HepG2 (cell line): ENCODE measurements around the gene NXT1. TPM values are rescaled to one million over a fixed set of nuclear protein-coding genes. Genes with fewer than 3 reads are reported as not detected.

ENCODE experiments used
- ATAC-seq: fragments of 200-7000 bp; cut with Tn5 transposase; 3 replicates; pipeline ENCODE4 v1.9.1; 2020; ENCODE audit warnings: mild to moderate bottlenecking, moderate library complexity
- BruUV-seq: library from RNA; stranded (reverse); fragments of 400-500 nt; replicated peaks from 2 replicates; lab custom pipeline; 2021; lab: Mats Ljungman, UMichigan
- CTCF ChIA-PET: fragments of 300-600 bp; formaldehyde crosslinking; extraction: SDS; loops from one replicate; lab custom pipeline; 2021; ENCODE audit warnings: low total read pairs, inconsistent platforms, low intra/inter-chr PET ratio; lab: Yijun Ruan, JAX
- POLR2A ChIA-PET: fragments of 350-600 bp; sonication (Branson Sonifier 250); formaldehyde crosslinking; loops from one replicate; lab custom pipeline; 2020; ENCODE audit warnings: antibody characterized with exemption, inconsistent platforms; lab: Yijun Ruan, JAX
- DNase-seq: peaks from one replicate; pipeline ENCODE4 v3.0.0-alpha.2; 2015; ENCODE audit warnings: low spot score
- FAIRE-seq: peaks from 3 replicates; lab custom pipeline; 2011; peaks lifted over from hg19 to GRCh38; lab: Jason Lieb, UNC
- H2AFZ ChIP-seq: one replicate; pipeline ENCODE4 v1.6.1; 2011; ENCODE audit warnings: low read length, inconsistent platforms
- H3K27ac ChIP-seq: fragments of 300-600 bp; 3 replicates; pipeline ENCODE4 v1.8.0; 2011; ENCODE audit warnings: mixed run types, mild to moderate bottlenecking, mixed read lengths, low read length, inconsistent platforms; ENCODE audit not compliant: insufficient read depth; ENCODE audit errors: extremely low read length
- H3K27me3 ChIP-seq, 2 experiments: fragments of 200-600 bp in 1 of 2; 2 replicates in 1 of 2; 3 replicates in 1 of 2; pipeline versions ENCODE4 v1.6.0 to v1.8.0; 2011; ENCODE audit warnings: low read length in 2 of 2, mild to moderate bottlenecking in 2 of 2, moderate library complexity in 2 of 2, inconsistent platforms in 1 of 2; ENCODE audit not compliant: insufficient read depth in 2 of 2, control insufficient read depth in 1 of 2
- H3K36me3 ChIP-seq, 2 experiments: fragments of 200-600 bp in 1 of 2; replicated peaks in 1 of 2; 2 replicates in 1 of 2; 3 replicates in 1 of 2; pipeline versions ENCODE4 v1.5.1 to v1.8.0; 2011; ENCODE audit warnings: low read length in 2 of 2, inconsistent platforms in 1 of 2; ENCODE audit not compliant: insufficient read depth in 2 of 2, control insufficient read depth in 1 of 2
- H3K4me1 ChIP-seq: 2 replicates; pipeline ENCODE4 v1.5.1; 2012; ENCODE audit warnings: low read length, inconsistent platforms; ENCODE audit not compliant: insufficient read depth
- H3K4me2 ChIP-seq: 2 replicates; pipeline ENCODE4 v1.6.0; 2011; ENCODE audit warnings: low read depth, low read length, inconsistent platforms
- H3K4me3 ChIP-seq, 3 experiments: fragments of 200-600 bp in 1 of 3; sonication (generic), shearing (Covaris generic) in 1 of 3; replicated peaks in 1 of 3; 2 replicates each; pipeline ENCODE4 v1.5.1; 2011 to 2016; ENCODE audit warnings: low read length in 3 of 3, inconsistent platforms in 2 of 3, low read depth in 2 of 3, mild to moderate bottlenecking in 2 of 3, control low read depth in 1 of 3, mixed read lengths in 1 of 3; ENCODE audit not compliant: insufficient read depth in 1 of 3
- H3K79me2 ChIP-seq: one replicate; pipeline ENCODE4 v1.6.1; 2011; ENCODE audit warnings: low read length, inconsistent platforms; ENCODE audit not compliant: insufficient read depth
- H3K9ac ChIP-seq: 2 replicates; pipeline ENCODE4 v1.6.0; 2011; ENCODE audit warnings: mild to moderate bottlenecking, low read depth, low read length, inconsistent platforms; ENCODE audit not compliant: insufficient read depth
- H3K9me3 ChIP-seq: 2 replicates; pipeline ENCODE4 v1.5.1; 2012; ENCODE audit warnings: mild to moderate bottlenecking, low read length
- H4K20me1 ChIP-seq: 2 replicates; pipeline ENCODE4 v1.6.0; 2011; ENCODE audit warnings: inconsistent platforms, mild to moderate bottlenecking, low read length, moderate library complexity; ENCODE audit not compliant: insufficient read depth
- FOXO1 ChIP-seq: sonication (generic); formaldehyde crosslinking; IDR thresholded peaks from 2 replicates; pipeline ENCODE4 v1.4.0; 2020; ENCODE audit warnings: missing genetic modification reagents
- GATAD2A ChIP-seq: IDR thresholded peaks from 2 replicates; pipeline ENCODE4 v1.6.1; 2016
- REL ChIP-seq: sonication (generic); formaldehyde crosslinking; conservative IDR thresholded peaks from 2 replicates; pipeline ENCODE4 v1.8.0; 2022; ENCODE audit warnings: mild to moderate bottlenecking, missing genetic modification reagents, moderate library complexity
- STAT5B ChIP-seq: sonication (generic); formaldehyde crosslinking; IDR thresholded peaks from 2 replicates; pipeline ENCODE4 v1.4.0; 2020; ENCODE audit warnings: missing genetic modification reagents
- TCF7 ChIP-seq: sonication (generic); IDR thresholded peaks from 2 replicates; pipeline ENCODE4 v1.6.1; 2016; ENCODE audit warnings: antibody characterized with exemption, low read depth
- YEATS4 ChIP-seq: sonication (generic); formaldehyde crosslinking; IDR thresholded peaks from 2 replicates; pipeline ENCODE4 v1.4.0; 2020; ENCODE audit warnings: missing genetic modification reagents, borderline replicate concordance
- ZMYM4 ChIP-seq: sonication (generic); formaldehyde crosslinking; IDR thresholded peaks from 2 replicates; pipeline ENCODE4 v1.8.1; 2023; ENCODE audit warnings: mild to moderate bottlenecking, missing genetic modification reagents
- ZNF33B ChIP-seq: sonication (generic); formaldehyde crosslinking; IDR thresholded peaks from 2 replicates; pipeline ENCODE4 v1.5.1; 2020; ENCODE audit warnings: mild to moderate bottlenecking, missing genetic modification reagents
- ZNF354B ChIP-seq: sonication (generic); formaldehyde crosslinking; IDR thresholded peaks from 2 replicates; pipeline ENCODE4 v1.8.0; 2022; ENCODE audit warnings: mild to moderate bottlenecking, missing genetic modification reagents
- ZNF703 ChIP-seq: sonication (generic); formaldehyde crosslinking; IDR thresholded peaks from 2 replicates; pipeline ENCODE4 v1.5.1; 2020; ENCODE audit warnings: missing genetic modification reagents, mild to moderate bottlenecking, moderate library complexity, borderline replicate concordance
- ZNF879 ChIP-seq: sonication (generic); formaldehyde crosslinking; IDR thresholded peaks from 2 replicates; pipeline ENCODE4 v1.8.1; 2023; ENCODE audit warnings: missing genetic modification reagents
- ZSCAN25 ChIP-seq: sonication (generic); formaldehyde crosslinking; IDR thresholded peaks from 2 replicates; pipeline ENCODE4 v1.8.0; 2022; ENCODE audit warnings: mild to moderate bottlenecking, missing genetic modification reagents
- WGBS: methylation state at CpG from one replicate; pipeline ENCODE4 v1.1.6; 2017; ENCODE audit warnings: low lambda C conversion rate; 5-methylcytosine and 5-hydroxymethylcytosine counted together
- in situ Hi-C: cut with HindIII; loops from 2 replicates; pipeline ENCODE4 v1.10.0; 2017; ENCODE audit warnings: low pct_unique_long_range_greater_than_20kb; ENCODE audit not compliant: extremely low pct_ligation_motif_present
- intact Hi-C: fragments of 100-400 bp; cut with micrococcal nuclease; formaldehyde crosslinking; loops from one replicate; pipeline ENCODE4 v1.10.0; 2022; ENCODE audit not compliant: unreplicated experiment
- polyA plus RNA-seq, 8 experiments: library from polyadenylated mRNA; depleted of rRNA in 3 of 8; stranded (reverse) in 7 of 8; unstranded in 1 of 8; fragments of >200 nt; fragmentation: Illumina TruSeq in 4 of 8; extraction: Trizol in 4 of 8; gene quantifications; 2 replicates each; pipeline versions ENCODE4 v1.2.1 to v1.2.3, GENCODE V29; 2011 to 2016; ENCODE audit warnings: low read depth in 4 of 8, missing spikeins in 1 of 8, mixed read lengths in 1 of 8; ENCODE audit not compliant: insufficient read depth in 1 of 8
- total RNA-seq, 5 experiments: library from RNA; depleted of rRNA; stranded (reverse); fragments of >200 nt; fragmentation: Illumina TruSeq; extraction: Trizol; gene quantifications; 2 replicates each; pipeline ENCODE4 v1.2.3, GENCODE V29; 2016; ENCODE audit warnings: low read depth in 1 of 5
- TF ChIP-seq, protein P1 (sequence below): sonication (generic); IDR thresholded peaks from 2 replicates; pipeline ENCODE4 v1.6.1; 2016; ENCODE audit warnings: low read depth, borderline replicate concordance
- TF ChIP-seq, protein P2 (sequence below): IDR thresholded peaks from 2 replicates; pipeline ENCODE4 v1.6.1; 2016
- TF ChIP-seq, protein P3 (sequence below): sonication (generic); formaldehyde crosslinking; IDR thresholded peaks from 2 replicates; pipeline ENCODE4 v1.5.0; 2020; ENCODE audit warnings: mild to moderate bottlenecking, low read depth, missing genetic modification reagents, borderline replicate concordance
- TF ChIP-seq, protein P4 (sequence below): sonication (generic); formaldehyde crosslinking; IDR thresholded peaks from 2 replicates; pipeline ENCODE4 v1.4.0; 2020; ENCODE audit warnings: mild to moderate bottlenecking, missing genetic modification reagents
- TF ChIP-seq, protein P5 (sequence below): sonication (generic); formaldehyde crosslinking; IDR thresholded peaks from 2 replicates; pipeline ENCODE4 v1.4.0; 2020; ENCODE audit warnings: missing genetic modification reagents

The NXT1 gene
- total and polyA plus RNA-seq, 2 of the 13 experiments (the other 11 are each of a cell fraction or from before 2014, with no cell fraction given) = 35.6 to 65.9 TPM

DNA sequence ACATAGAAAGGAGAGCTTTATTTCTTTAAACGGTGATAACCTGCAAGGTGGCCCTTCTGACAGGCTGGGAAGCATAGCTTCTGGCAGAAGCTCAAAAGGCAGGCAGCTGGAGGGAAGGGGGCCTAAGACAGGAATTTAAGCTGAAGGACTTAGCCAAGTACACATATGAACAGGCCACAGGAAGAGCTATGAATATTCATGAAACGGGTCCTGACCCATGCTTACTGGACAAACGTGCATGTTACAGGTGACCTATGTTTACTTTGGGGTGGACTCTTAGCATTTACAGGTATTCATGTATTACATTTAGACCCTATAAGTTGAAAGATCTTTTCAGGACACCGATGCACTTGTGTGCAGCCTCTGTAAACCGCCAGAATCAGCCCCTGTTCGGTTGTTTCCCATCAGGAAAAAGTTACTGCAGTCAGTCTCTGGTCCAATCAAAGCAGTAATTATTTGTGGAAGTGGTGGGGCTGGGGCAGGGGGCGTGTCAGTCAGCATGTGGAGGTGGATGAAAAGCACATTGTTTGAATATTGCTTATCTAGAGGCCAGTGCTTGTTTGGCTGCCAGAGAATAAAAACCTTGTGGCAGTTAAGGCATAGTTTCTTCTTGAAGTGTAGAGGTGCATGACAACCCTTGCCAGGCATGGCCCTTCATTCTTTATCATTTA, 8.5 kb downstream of the NXT1 start:
- H3K9ac ChIP-seq = peak overlapping the region; percentile 78
- peaks cover 1 to 8% of the 10 kb centered on the region in 2 experiments; a peak in 4 of 5 replicates for H3K36me3 ChIP-seq
- peak overlapping the region; percentile 87 for H2AFZ ChIP-seq
- in situ Hi-C loops = loop anchor here (10.0 kb wide), 1 partner anchor 784 kb away; no protein-coding TSS in a partner anchor
- peak overlapping the region; percentile 55 to 91 (median 65) for H3K4me3 ChIP-seq
- FAIRE-seq = peak; percentile 64
- peaks cover 9% of the 10 kb centered on the region; the same call in 1 of the 2 replicates for H4K20me1 ChIP-seq
- ChIA-PET CTCF (interaction anchor here (1.6 kb wide), 1 partner anchor 9 kb away, joined by 4 read pairs; no protein-coding TSS in a partner anchor), POLR2A (interaction anchor here (0.8 to 4.6 kb wide), 13 partner anchors 9 to 928 kb away, joined by 3 to 145 read pairs (median 6); partner anchors contain the start of genes NAPB and NXT1)
- H3K79me2 ChIP-seq = peaks cover 20% of the 10 kb centered on the region
- no TSS peak for BruUV-seq
- 1% methylated on average over 7 of the region's 7 CpGs for WGBS
- no peaks in the 10 kb centered on the region for H3K9me3 ChIP-seq
- peak overlapping the region; percentile 97 for H3K4me2 ChIP-seq
- peaks cover 45% of the 10 kb centered on the region for H3K4me1 ChIP-seq
- intact Hi-C loops = loop anchor here (1.0 to 10.0 kb wide), 4 partner anchors 9 to 944 kb away; partner anchors contain the start of gene NXT1
- ATAC-seq = no peak
- H3K27ac ChIP-seq = peak overlapping the region; percentile 77
- no peaks in the 10 kb centered on the region; a peak in 1 of 5 replicates for H3K27me3 ChIP-seq
- peak; percentile 82 for DNase-seq
- TF ChIP-seq ZSCAN25 (CRISPR knock-in tag) = 0 out of 2 replicates have a peak, but pooled peaks have one; percentile 43
- no peak for TF ChIP-seq ZNF879 (CRISPR knock-in tag)
- TF ChIP-seq, protein P1, sequence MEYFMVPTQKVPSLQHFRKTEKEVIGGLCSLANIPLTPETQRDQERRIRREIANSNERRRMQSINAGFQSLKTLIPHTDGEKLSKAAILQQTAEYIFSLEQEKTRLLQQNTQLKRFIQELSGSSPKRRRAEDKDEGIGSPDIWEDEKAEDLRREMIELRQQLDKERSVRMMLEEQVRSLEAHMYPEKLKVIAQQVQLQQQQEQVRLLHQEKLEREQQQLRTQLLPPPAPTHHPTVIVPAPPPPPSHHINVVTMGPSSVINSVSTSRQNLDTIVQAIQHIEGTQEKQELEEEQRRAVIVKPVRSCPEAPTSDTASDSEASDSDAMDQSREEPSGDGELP = 0 out of 2 replicates have a peak, but pooled peaks have one; percentile 38
- TF ChIP-seq, protein P2, sequence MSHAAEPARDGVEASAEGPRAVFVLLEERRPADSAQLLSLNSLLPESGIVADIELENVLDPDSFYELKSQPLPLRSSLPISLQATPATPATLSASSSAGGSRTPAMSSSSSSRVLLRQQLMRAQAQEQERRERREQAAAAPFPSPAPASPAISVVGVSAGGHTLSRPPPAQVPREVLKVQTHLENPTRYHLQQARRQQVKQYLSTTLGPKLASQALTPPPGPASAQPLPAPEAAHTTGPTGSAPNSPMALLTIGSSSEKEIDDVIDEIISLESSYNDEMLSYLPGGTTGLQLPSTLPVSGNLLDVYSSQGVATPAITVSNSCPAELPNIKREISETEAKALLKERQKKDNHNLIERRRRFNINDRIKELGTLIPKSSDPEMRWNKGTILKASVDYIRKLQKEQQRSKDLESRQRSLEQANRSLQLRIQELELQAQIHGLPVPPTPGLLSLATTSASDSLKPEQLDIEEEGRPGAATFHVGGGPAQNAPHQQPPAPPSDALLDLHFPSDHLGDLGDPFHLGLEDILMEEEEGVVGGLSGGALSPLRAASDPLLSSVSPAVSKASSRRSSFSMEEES (CRISPR knock-in tag) = no peak
- TF ChIP-seq ZNF354B = no peak
- TF ChIP-seq, protein P3, sequence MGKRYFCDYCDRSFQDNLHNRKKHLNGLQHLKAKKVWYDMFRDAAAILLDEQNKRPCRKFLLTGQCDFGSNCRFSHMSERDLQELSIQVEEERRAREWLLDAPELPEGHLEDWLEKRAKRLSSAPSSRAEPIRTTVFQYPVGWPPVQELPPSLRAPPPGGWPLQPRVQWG (CRISPR knock-in tag) = no peak
- no peak for TF ChIP-seq ZNF703 (CRISPR knock-in tag)
- no peak for TF ChIP-seq TCF7
- 0 out of 2 replicates have a peak, but pooled peaks have one; percentile 15 for TF ChIP-seq FOXO1 (CRISPR knock-in tag)
- peak; percentile 7; the same call in 1 of the 2 replicates for TF ChIP-seq GATAD2A (CRISPR knock-in tag)
- TF ChIP-seq ZMYM4 (CRISPR knock-in tag) = no peak
- no peak for TF ChIP-seq ZNF33B (CRISPR knock-in tag)
- TF ChIP-seq REL (CRISPR knock-in tag) = no peak
- TF ChIP-seq STAT5B (CRISPR knock-in tag) = no peak
- TF ChIP-seq, protein P4, sequence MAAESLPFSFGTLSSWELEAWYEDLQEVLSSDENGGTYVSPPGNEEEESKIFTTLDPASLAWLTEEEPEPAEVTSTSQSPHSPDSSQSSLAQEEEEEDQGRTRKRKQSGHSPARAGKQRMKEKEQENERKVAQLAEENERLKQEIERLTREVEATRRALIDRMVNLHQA = no peak
- TF ChIP-seq YEATS4 (CRISPR knock-in tag) = no peak
- TF ChIP-seq, protein P5, sequence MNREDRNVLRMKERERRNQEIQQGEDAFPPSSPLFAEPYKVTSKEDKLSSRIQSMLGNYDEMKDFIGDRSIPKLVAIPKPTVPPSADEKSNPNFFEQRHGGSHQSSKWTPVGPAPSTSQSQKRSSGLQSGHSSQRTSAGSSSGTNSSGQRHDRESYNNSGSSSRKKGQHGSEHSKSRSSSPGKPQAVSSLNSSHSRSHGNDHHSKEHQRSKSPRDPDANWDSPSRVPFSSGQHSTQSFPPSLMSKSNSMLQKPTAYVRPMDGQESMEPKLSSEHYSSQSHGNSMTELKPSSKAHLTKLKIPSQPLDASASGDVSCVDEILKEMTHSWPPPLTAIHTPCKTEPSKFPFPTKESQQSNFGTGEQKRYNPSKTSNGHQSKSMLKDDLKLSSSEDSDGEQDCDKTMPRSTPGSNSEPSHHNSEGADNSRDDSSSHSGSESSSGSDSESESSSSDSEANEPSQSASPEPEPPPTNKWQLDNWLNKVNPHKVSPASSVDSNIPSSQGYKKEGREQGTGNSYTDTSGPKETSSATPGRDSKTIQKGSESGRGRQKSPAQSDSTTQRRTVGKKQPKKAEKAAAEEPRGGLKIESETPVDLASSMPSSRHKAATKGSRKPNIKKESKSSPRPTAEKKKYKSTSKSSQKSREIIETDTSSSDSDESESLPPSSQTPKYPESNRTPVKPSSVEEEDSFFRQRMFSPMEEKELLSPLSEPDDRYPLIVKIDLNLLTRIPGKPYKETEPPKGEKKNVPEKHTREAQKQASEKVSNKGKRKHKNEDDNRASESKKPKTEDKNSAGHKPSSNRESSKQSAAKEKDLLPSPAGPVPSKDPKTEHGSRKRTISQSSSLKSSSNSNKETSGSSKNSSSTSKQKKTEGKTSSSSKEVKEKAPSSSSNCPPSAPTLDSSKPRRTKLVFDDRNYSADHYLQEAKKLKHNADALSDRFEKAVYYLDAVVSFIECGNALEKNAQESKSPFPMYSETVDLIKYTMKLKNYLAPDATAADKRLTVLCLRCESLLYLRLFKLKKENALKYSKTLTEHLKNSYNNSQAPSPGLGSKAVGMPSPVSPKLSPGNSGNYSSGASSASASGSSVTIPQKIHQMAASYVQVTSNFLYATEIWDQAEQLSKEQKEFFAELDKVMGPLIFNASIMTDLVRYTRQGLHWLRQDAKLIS (CRISPR knock-in tag) = no peak
